Naive B cell (primary cell): ENCODE measurements around the gene USP22. TPM values are rescaled to one million over a fixed set of nuclear protein-coding genes. Genes with fewer than 3 reads are reported as not detected.

Experiments used
- ATAC-seq, 2 donors: fragments of 150-1000 bp; cut with Tn5 transposase; 2 replicates each; pipeline ENCODE4 v1.10.0; 2021; ENCODE audit warnings: low read depth in 2 of 2, mild to moderate bottlenecking in 2 of 2, moderate library complexity in 2 of 2
- DNase-seq: peaks from one replicate; pipeline ENCODE4 v3.0.0; 2022
- H3K27ac Mint-ChIP-seq, 6 donors: one replicate each; pipeline ENCODE4 v1.8.0; 2020 to 2022; ENCODE audit warnings: mild to moderate bottlenecking in 6 of 6, mixed read lengths in 6 of 6, moderate library complexity in 5 of 6, inconsistent platforms in 2 of 6
- H3K27me3 Mint-ChIP-seq, 3 donors: one replicate each; pipeline ENCODE4 v1.8.0; 2021 to 2022; ENCODE audit warnings: mixed read lengths in 3 of 3, mild to moderate bottlenecking in 1 of 3
- H3K36me3 Mint-ChIP-seq, 2 donors: one replicate each; pipeline ENCODE4 v1.8.0; 2020 to 2022; ENCODE audit warnings: mixed read lengths in 2 of 2, inconsistent platforms in 1 of 2, mild to moderate bottlenecking in 1 of 2
- H3K4me1 Mint-ChIP-seq, 3 donors: one replicate each; pipeline ENCODE4 v1.8.0; 2020 to 2022; ENCODE audit warnings: mixed read lengths in 3 of 3, inconsistent platforms in 1 of 3, mild to moderate bottlenecking in 1 of 3, moderate library complexity in 1 of 3
- H3K4me3 Mint-ChIP-seq, 8 donors: one replicate each; pipeline ENCODE4 v1.8.0; 2020 to 2022; ENCODE audit warnings: mild to moderate bottlenecking in 8 of 8, mixed read lengths in 8 of 8, moderate library complexity in 8 of 8, inconsistent platforms in 2 of 8
- H3K9me3 Mint-ChIP-seq, 7 donors: one replicate each; pipeline ENCODE4 v1.8.0; 2020 to 2022; ENCODE audit warnings: mixed read lengths in 7 of 7, mild to moderate bottlenecking in 5 of 7, inconsistent platforms in 2 of 7, moderate library complexity in 1 of 7
- polyA plus RNA-seq, 6 donors: library from polyadenylated mRNA; unstranded; fragments of 300-500 nt; fragmentation: Illumina TruSeq; gene quantifications; one replicate each; pipeline ENCODE4 v1.2.3, GENCODE V29; 2021; ENCODE audit warnings: low read depth in 6 of 6

USP22 gene
- polyA plus RNA-seq, 6 donors from 2014 or later: 16.5 to 53.5 (median 48.4) TPM

DNA sequence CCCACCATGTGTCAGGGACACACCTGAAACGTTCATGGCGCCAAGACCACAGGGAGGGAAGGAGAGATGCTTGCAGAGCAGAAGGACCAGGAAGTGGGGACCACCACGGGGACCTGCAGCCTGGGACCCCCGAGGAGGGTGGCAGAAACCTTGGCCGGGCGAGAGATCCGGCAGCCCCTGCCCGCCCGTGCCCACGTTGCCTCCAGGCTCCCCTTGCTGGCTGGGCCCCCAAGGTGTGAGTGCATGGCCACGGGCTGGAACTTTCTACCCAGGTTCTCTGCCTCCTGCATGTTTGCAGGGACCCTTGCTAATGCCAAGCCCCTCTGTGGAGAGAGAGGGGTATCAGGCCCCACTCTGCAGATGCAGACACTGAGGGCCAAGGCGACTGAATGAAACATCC lies 50.4 kb downstream of the USP22 start:
- peaks cover 0 to 6% (median 6%) of the 10 kb centered on the region in 3 donors for H3K4me1 Mint-ChIP-seq
- H3K27me3 Mint-ChIP-seq: no peaks in the 10 kb centered on the region
- no peaks in the 10 kb centered on the region for H3K36me3 Mint-ChIP-seq
- ATAC-seq (no peak), DNase-seq (no peak)
- H3K27ac Mint-ChIP-seq: no peak overlapping the region
- no peaks in the 10 kb centered on the region for H3K9me3 Mint-ChIP-seq
- no peak overlapping the region for H3K4me3 Mint-ChIP-seq

DNA sequence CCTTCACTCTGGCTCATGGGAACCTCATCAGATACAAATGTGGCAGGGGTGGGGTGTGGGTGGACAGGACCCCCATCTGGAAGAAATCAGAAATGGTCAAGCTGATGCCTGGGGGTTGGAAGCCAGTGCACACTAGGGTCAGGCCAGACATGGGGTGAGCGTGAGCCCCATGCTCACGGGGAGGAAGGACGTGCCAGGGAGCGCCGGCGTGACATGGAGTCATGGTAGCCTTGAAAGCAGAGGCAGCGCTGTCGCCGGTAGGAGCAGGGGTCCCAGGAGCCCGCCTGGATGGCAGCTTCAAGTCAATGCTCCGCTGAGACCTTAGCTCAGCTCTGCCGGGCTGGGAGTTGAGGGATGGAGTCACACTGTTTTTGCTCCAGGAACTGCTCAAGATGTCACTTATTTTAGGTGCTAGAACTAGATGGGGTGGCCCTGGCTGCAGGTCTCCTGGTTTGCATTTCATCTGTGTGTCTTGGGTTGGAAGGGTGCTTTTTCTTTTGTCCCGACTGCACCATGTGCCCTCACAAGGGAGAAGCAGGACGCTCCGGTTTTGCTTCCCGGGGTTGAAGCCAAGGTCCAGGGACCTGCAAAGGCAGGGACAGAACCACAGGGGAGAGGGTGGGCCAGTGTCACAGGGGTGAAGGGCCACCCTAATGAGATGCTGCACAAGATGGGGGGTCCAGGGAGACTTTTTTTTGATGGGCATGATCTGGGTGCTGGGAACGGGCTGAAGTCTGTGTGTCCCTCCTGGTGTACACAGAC lies 51.4 kb downstream of the USP22 start:
- DNase-seq: no peak
- H3K36me3 Mint-ChIP-seq: no peaks in the 10 kb centered on the region
- no peak for ATAC-seq
- peak overlapping the region in 1 of 8 donors; percentile 15 for H3K4me3 Mint-ChIP-seq
- no peaks in the 10 kb centered on the region for H3K27me3 Mint-ChIP-seq
- peaks cover 0 to 2% (median 0%) of the 10 kb centered on the region in 7 donors for H3K9me3 Mint-ChIP-seq
- peaks cover 0 to 6% (median 6%) of the 10 kb centered on the region in 3 donors for H3K4me1 Mint-ChIP-seq
- peak overlapping the region in 1 of 6 donors; percentile 54 for H3K27ac Mint-ChIP-seq

DNA sequence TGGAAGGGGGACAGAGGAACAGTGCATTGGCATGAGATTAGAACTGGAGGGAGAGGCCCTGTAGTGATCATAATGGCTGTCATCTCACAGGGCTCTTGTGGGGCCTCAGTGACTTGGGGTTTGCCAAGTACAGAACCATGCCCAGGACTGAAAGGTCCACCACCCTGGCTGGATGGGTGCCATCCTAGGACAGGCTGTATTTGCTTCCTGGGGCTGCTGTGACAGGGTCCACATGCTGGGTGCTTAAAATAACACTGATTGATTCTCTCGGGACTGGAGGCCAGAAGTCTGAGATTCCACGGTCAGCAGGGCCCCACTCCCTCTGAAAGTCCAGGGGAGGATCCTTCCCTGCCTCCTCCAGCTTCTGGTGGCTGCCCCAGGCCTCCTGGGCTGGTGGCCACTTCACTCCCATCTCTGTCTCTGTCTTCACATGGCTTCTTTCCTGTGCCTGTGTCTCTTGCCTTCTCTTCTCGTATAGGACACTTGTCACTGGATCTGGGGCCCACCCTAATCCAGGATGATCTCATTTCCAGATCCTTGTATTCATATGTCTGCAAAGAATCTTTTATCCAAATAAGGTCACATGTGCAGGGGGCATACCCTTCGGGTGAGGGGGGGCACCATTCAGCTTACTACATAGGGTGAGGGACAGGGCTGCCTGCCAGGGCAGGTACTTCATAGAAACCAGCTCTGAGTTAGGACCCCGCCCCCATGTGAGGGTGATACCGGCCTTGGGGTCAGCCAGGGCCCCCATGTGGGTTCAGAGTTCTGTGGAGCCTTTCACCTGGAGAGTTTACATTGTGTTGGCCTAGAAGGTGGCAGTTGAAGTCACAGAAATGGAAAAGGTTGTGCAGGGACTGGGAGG lies 52.6 kb downstream of the USP22 start:
- Mint-ChIP-seq H3K9me3 (peaks cover 0 to 2% (median 0%) of the 10 kb centered on the region in 7 donors), H3K27ac (peak overlapping the region in 3 of 6 donors; percentile 34 to 88 (median 41)), H3K4me1 (peaks cover 0 to 6% (median 6%) of the 10 kb centered on the region in 3 donors), H3K36me3 (no peaks in the 10 kb centered on the region), H3K4me3 (no peak overlapping the region), H3K27me3 (no peaks in the 10 kb centered on the region)
- no peak for ATAC-seq
- DNase-seq: no peak

DNA sequence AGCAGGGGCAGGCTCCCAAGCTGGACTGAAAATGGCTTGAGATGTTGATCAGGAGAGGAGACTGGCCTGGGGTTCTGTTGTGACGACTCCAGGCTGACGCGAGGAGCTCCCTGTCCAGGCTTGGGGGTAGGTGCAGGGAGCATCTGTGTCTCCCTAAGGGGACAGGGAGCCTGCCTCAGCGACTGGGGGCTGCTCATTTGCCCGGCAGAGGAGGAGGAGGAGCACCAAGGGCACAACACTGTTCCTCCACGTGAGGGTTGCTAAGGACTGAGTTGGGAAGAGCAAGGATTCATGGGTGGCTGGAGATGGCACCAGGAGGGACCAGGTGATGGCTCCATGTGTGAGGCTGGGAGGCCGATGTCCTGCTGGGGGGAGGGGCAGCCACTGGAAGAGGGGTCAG lies 53.3 kb downstream of the USP22 start:
- no peak for DNase-seq
- H3K4me1 Mint-ChIP-seq: peaks cover 0 to 6% (median 6%) of the 10 kb centered on the region in 3 donors
- H3K27ac Mint-ChIP-seq: peak overlapping the region in 3 of 6 donors; percentile 16 to 85 (median 41)
- no peak overlapping the region for H3K4me3 Mint-ChIP-seq
- H3K36me3 Mint-ChIP-seq: no peaks in the 10 kb centered on the region
- no peak for ATAC-seq
- no peaks in the 10 kb centered on the region for H3K27me3 Mint-ChIP-seq
- H3K9me3 Mint-ChIP-seq: peaks cover 0 to 2% (median 0%) of the 10 kb centered on the region in 7 donors

DNA sequence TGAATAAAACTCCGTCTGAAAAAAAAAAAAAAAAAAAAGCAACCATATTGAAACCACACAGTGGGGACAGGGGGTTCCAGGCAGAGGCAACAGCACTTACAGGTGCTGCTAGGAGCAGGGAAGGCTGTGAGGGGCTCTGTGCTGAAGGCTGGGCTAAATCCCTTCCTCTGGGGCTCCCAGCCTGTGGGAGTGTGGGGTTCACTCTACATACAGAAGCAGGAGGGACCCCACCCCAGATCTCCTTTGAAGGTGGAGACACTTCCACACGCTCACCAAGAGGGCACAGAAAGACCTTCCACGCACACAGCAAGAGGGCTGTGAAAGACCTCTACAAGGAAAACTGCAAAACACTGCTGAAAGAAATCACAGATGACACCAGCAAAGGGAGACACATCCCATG lies 53.9 kb downstream of the USP22 start:
- no peaks in the 10 kb centered on the region for H3K27me3 Mint-ChIP-seq
- no peak for DNase-seq
- H3K36me3 Mint-ChIP-seq: no peaks in the 10 kb centered on the region
- no peak for ATAC-seq
- no peak overlapping the region for H3K4me3 Mint-ChIP-seq
- H3K4me1 Mint-ChIP-seq: peaks cover 0 to 6% (median 6%) of the 10 kb centered on the region in 3 donors
- peak overlapping the region in 1 of 6 donors; percentile 20 for H3K27ac Mint-ChIP-seq
- H3K9me3 Mint-ChIP-seq: peaks cover 0 to 2% (median 0%) of the 10 kb centered on the region in 7 donors

DNA sequence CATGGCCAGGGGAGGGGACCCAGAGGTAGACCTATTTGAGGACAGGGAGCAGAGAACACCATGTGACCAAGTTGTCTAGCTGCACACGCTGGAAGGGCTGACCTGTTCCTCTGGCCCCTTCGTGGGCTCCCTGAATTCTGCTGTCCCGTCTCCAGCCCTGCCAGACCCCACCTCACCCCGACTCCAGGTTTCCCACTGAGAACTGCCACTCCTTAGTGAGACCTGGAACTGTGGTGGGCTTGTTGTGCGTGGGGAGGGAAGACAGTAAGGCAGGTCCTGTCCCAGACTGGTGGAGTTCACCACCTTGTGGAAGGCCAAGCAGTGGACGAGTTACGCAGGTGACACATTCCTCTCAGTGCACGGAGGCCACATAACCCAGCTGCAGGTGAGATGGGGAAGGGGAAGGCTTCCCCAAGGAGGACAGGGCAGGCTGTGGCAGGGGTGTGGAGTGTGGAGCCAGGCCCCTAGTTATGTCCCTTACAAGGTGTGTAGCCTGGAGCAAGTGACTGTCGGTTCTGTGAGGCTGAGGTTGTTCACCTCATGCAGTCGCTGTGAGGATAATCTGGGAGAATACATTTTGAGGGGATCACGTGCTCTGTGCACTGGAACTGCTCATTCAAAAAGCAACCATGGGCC lies 54.7 kb downstream of the USP22 start:
- Mint-ChIP-seq H3K4me1 (peaks cover 0 to 6% (median 6%) of the 10 kb centered on the region in 3 donors), H3K9me3 (peaks cover 0 to 2% (median 0%) of the 10 kb centered on the region in 7 donors), H3K27ac (peak overlapping the region in 1 of 6 donors; percentile 79), H3K36me3 (no peaks in the 10 kb centered on the region), H3K27me3 (no peaks in the 10 kb centered on the region), H3K4me3 (no peak overlapping the region)
- no peak for DNase-seq
- no peak for ATAC-seq

DNA sequence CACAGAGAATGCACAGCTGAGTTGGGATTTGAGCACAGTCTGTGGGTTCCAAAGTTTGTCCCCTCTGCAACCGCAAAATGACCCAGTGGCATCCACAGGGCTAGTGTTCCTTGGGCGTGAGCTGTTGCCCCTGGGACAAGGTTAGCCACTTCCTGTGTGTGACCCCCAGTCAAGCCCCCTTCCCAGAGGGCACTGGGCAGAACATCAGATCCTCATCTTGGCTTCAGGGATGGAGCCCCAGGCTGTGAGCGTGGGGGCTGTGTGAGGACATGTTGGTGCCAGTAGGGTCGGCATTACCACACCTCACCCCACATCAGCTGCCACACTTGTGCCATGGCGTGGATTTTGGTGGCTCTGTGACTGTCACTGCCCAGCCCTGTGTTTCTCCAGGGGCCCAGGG lies 55.3 kb downstream of the USP22 start:
- DNase-seq (no peak), ATAC-seq (no peak)
- Mint-ChIP-seq H3K4me3 (no peak overlapping the region), H3K4me1 (peaks cover 0 to 6% (median 0%) of the 10 kb centered on the region in 3 donors), H3K27ac (peak overlapping the region in 1 of 6 donors; percentile 79), H3K9me3 (peaks cover 0 to 2% (median 0%) of the 10 kb centered on the region in 7 donors), H3K27me3 (no peaks in the 10 kb centered on the region), H3K36me3 (no peaks in the 10 kb centered on the region)

DNA sequence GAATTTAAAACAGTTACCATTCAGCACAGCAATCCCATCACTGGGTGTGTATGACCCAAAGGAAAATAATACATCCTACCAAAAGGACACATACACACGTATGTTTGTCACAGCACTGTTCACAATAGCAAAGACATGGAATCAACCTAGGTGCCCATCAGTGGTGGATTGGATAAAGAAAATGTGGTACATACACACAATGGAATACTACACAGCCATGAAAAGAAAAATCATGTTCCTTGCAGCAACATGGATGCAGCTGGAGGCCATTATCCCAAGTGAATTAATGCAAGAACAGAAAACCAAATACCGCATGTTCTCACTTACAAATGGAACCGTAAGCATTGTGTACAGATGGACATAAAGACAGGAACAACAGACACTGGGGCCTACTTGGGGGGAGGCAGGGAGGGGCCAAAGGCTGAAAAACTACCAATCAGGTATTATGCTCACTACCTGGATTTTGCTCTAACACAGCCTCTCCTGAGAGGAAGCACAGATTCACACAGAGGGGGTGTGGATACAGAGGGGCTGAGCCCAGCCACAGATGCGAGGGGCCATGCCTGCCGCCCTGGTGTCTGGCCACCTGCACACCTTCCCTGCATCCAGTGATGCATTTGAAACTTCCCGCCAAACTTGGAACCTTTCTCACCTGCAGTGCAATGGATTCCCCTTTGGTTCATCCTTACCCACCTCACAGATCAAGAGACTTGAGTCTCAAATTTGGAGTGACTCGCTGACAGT lies 55.9 kb downstream of the USP22 start:
- Mint-ChIP-seq H3K4me3 (no peak overlapping the region), H3K4me1 (peaks cover 0 to 6% (median 0%) of the 10 kb centered on the region in 3 donors), H3K27me3 (no peaks in the 10 kb centered on the region), H3K36me3 (peaks cover 0 to 5% of the 10 kb centered on the region in 2 donors), H3K27ac (no peak overlapping the region), H3K9me3 (peaks cover 0 to 2% (median 0%) of the 10 kb centered on the region in 7 donors)
- DNase-seq (no peak), ATAC-seq (no peak)

DNA sequence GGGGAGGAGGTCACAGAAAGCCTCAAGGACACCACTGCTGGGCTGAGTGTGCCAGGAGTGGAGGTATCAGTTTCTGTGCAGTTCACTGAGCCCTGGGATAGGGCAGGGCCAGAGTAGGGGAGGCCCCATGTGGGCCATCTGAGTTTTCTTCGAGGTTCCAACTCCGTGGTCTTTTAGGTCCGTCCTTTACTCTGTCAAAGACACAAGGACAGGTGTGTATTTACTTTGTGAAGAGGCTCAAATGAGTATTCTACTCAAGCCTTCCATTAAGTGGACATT lies 59.5 kb downstream of the USP22 start:
- Mint-ChIP-seq H3K4me1 (peaks cover 0 to 6% (median 1%) of the 10 kb centered on the region in 3 donors), H3K27ac (no peak overlapping the region), H3K27me3 (peaks cover 0 to 14% (median 0%) of the 10 kb centered on the region in 3 donors), H3K9me3 (peaks cover 0 to 2% (median 0%) of the 10 kb centered on the region in 7 donors), H3K36me3 (peaks cover 0 to 9% of the 10 kb centered on the region in 2 donors), H3K4me3 (no peak overlapping the region)
- DNase-seq (no peak), ATAC-seq (no peak)

DNA sequence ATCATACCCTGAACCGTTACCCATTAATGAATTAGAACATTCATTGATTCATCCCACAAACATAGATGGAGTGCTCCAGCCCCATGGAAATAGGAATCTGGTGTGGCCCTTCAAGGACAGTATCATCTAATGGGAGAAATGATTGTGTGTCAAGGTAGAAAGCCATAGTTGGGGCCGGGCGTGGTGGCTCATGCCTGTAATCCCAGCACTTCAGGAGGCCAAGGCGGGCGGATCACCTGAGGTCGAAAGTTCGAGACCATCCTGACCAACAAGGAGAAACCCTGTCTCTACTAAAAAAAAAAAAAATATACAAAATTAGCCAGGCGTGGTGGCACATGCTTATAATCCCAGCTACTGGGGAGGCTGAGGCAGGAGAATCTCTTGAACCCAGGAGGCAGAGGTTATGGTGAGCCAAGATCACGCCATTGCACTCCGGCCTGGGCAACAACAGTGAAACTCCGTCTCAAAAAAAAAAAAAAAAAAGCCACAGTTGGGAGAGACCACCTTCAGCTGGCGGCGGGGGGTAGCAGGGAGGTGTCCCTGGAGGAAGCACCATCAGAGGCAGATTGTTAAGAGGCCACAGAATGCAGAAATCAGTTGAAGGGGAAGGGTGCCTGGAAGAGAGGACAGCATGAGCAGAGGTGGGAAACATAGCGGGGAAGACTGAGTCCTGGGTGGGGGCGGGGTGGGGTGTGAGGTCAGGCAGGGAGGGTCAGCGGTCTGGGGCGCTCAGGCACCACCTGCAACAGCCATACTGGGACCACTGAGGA lies 60.0 kb downstream of the USP22 start:
- peaks cover 0 to 9% (median 5%) of the 10 kb centered on the region in 3 donors for H3K4me1 Mint-ChIP-seq
- peak overlapping the region in 1 of 8 donors; percentile 13 for H3K4me3 Mint-ChIP-seq
- no peak overlapping the region for H3K27ac Mint-ChIP-seq
- no peak for ATAC-seq
- peaks cover 0 to 14% (median 0%) of the 10 kb centered on the region in 3 donors for H3K27me3 Mint-ChIP-seq
- DNase-seq: no peak
- peaks cover 0 to 9% of the 10 kb centered on the region in 2 donors for H3K36me3 Mint-ChIP-seq
- H3K9me3 Mint-ChIP-seq: peaks cover 0 to 2% (median 0%) of the 10 kb centered on the region in 7 donors

DNA sequence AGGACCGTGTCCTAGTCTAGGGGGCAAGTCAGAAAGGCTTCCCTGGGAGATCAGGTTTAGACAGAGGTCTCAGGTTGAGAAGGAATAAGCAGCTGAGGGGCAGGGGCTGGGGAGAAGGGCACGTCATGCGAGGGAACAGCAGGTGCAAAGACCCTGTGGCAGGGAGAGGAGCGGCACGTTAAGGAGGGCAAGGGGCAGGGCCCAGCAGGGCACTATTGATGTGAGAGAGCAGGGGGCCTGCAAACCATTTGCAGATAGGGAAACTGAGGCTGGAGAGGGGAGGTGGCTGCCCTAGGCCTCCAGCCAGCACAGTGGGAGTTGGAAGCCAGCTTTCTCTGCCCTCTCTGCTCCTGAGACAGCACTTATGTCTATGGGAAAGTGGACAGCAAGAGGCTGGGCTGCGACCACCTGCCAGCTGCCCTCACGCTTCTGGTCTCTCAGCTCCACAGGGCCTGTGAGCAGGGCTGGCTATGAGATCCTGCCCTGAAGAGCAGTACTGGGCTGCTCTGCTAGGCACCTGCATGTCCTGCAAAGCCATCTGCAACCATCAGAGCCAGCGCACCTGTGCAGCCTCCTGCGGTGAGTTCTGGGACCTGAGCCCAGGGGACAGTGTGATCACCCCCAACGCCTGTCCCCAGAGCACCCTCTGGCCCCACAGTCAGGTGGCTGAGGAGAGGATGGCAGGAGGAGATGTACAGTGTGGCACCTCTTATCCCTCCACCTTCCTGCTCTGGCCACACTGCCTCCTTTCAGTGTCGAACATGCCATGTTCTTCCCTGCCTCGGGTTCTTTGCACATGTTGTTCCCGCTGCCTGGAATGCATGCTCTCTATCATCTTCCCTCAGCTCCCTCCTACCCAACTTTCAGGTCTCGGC lies 61.5 kb downstream of the USP22 start:
- H3K27me3 Mint-ChIP-seq: peaks cover 0 to 15% (median 0%) of the 10 kb centered on the region in 3 donors
- H3K4me1 Mint-ChIP-seq: peaks cover 4 to 23% (median 14%) of the 10 kb centered on the region in 3 donors
- ATAC-seq (no peak), DNase-seq (no peak)
- H3K27ac Mint-ChIP-seq: peak overlapping the region in 1 of 6 donors; percentile 13
- no peak overlapping the region for H3K4me3 Mint-ChIP-seq
- H3K36me3 Mint-ChIP-seq: peaks cover 0 to 9% of the 10 kb centered on the region in 2 donors
- no peaks in the 10 kb centered on the region for H3K9me3 Mint-ChIP-seq

DNA sequence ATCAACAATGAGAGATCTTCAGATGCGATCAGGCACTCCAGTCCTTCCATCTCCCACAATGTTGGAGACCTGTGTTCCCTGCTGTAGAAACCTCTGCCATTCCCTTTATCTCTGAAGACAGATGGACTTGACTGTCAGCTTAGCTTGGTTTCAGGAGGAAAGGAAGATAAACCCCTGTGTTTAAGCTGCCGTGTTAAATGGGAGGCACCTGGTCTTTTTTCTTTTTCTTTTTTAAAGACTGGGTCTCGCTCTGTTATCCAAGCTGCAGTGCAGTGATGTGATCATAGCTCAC lies 63.1 kb downstream of the USP22 start:
- ATAC-seq (no peak), DNase-seq (no peak)
- Mint-ChIP-seq H3K27ac (no peak overlapping the region), H3K4me3 (no peak overlapping the region), H3K27me3 (peaks cover 0 to 21% (median 0%) of the 10 kb centered on the region in 3 donors), H3K4me1 (peaks cover 8 to 23% (median 20%) of the 10 kb centered on the region in 3 donors), H3K9me3 (no peaks in the 10 kb centered on the region), H3K36me3 (peaks cover 0 to 9% of the 10 kb centered on the region in 2 donors)
